ENCODE measurements around the gene DNER. TPM values are rescaled to one million over a fixed set of nuclear protein-coding genes. Genes with fewer than 3 reads are reported as not detected.

Gene DNER
- polyA plus RNA-seq, 1 of the 3 experiments (the other 2 are of a cell fraction) = 1.4 TPM

DNA sequence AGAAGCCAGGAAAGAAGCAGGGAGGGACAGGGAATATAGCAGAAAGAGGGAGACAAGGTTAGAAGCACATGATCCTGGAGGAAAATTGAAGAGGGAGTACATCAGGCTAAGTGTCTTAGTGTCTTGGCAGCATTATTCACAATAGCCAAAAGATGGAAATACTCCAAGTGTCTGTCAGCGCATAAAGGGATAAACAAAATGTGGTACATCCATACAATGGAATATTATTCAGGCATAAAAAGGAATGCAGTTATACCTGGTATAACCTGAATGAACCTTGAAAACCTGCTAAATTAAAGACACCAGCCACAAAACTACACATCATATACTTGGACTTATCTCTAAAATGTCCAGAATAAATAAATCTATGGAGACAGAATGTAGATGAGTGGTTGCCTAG lies 224.2 kb downstream of the DNER start:
- H3K79me2 ChIP-seq (ENCODE audit: insufficient read depth) = no peaks in the 10 kb centered on the region
- no peaks in the 10 kb centered on the region for H4K20me1 ChIP-seq (ENCODE audit: insufficient read depth)
- TF ChIP-seq MEF2A (IDR thresholded peaks at IDR 0.05; ENCODE audit: borderline replicate concordance, low read depth) (no peak), POLR2AphosphoS5 (IDR thresholded peaks at IDR 0.05; ENCODE audit: low read depth, low read length) (no peak), TCF12 (IDR thresholded peaks at IDR 0.05) (no peak), FOSL2 (IDR thresholded peaks at IDR 0.05; ENCODE audit: borderline replicate concordance, low read depth) (no peak), FOXM1 (IDR thresholded peaks at IDR 0.05; ENCODE audit: low read depth) (no peak), USF1 (IDR thresholded peaks at IDR 0.05; ENCODE audit: borderline replicate concordance, low read depth) (no peak), YY1 (IDR thresholded peaks at IDR 0.05; ENCODE audit: low read depth) (no peak), CHD2 (IDR thresholded peaks at IDR 0.05; ENCODE audit: low read length, partially characterized antibody) (no peak), JUND (IDR thresholded peaks at IDR 0.05) (no peak), TAF1 (IDR thresholded peaks at IDR 0.05; ENCODE audit: borderline replicate concordance, low read depth, low read length) (no peak), RAD21 (IDR thresholded peaks at IDR 0.05; ENCODE audit: low read length) (no peak), GABPA (IDR thresholded peaks at IDR 0.05; ENCODE audit: low read depth) (no peak), EP300 (IDR thresholded peaks at IDR 0.05; ENCODE audit: borderline replicate concordance in 1 of 2, low read depth in 1 of 2, low read length in 1 of 2) (no peak), EZH2phosphoT487 (IDR thresholded peaks at IDR 0.05; ENCODE audit: borderline replicate concordance, low read depth) (no peak)
- TF ChIP-seq, protein P1, sequence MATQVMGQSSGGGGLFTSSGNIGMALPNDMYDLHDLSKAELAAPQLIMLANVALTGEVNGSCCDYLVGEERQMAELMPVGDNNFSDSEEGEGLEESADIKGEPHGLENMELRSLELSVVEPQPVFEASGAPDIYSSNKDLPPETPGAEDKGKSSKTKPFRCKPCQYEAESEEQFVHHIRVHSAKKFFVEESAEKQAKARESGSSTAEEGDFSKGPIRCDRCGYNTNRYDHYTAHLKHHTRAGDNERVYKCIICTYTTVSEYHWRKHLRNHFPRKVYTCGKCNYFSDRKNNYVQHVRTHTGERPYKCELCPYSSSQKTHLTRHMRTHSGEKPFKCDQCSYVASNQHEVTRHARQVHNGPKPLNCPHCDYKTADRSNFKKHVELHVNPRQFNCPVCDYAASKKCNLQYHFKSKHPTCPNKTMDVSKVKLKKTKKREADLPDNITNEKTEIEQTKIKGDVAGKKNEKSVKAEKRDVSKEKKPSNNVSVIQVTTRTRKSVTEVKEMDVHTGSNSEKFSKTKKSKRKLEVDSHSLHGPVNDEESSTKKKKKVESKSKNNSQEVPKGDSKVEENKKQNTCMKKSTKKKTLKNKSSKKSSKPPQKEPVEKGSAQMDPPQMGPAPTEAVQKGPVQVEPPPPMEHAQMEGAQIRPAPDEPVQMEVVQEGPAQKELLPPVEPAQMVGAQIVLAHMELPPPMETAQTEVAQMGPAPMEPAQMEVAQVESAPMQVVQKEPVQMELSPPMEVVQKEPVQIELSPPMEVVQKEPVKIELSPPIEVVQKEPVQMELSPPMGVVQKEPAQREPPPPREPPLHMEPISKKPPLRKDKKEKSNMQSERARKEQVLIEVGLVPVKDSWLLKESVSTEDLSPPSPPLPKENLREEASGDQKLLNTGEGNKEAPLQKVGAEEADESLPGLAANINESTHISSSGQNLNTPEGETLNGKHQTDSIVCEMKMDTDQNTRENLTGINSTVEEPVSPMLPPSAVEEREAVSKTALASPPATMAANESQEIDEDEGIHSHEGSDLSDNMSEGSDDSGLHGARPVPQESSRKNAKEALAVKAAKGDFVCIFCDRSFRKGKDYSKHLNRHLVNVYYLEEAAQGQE (IDR thresholded peaks at IDR 0.05; ENCODE audit: low read depth, low read length) = no peak
- TF ChIP-seq, protein P2, sequence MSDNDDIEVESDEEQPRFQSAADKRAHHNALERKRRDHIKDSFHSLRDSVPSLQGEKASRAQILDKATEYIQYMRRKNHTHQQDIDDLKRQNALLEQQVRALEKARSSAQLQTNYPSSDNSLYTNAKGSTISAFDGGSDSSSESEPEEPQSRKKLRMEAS (IDR thresholded peaks at IDR 0.05; ENCODE audit: low read depth) = no peak
- TF ChIP-seq, protein P3, sequence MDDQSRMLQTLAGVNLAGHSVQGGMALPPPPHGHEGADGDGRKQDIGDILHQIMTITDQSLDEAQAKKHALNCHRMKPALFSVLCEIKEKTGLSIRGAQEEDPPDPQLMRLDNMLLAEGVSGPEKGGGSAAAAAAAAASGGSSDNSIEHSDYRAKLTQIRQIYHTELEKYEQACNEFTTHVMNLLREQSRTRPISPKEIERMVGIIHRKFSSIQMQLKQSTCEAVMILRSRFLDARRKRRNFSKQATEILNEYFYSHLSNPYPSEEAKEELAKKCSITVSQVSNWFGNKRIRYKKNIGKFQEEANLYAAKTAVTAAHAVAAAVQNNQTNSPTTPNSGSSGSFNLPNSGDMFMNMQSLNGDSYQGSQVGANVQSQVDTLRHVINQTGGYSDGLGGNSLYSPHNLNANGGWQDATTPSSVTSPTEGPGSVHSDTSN (IDR thresholded peaks at IDR 0.05) = no peak
- TF ChIP-seq, protein P4, sequence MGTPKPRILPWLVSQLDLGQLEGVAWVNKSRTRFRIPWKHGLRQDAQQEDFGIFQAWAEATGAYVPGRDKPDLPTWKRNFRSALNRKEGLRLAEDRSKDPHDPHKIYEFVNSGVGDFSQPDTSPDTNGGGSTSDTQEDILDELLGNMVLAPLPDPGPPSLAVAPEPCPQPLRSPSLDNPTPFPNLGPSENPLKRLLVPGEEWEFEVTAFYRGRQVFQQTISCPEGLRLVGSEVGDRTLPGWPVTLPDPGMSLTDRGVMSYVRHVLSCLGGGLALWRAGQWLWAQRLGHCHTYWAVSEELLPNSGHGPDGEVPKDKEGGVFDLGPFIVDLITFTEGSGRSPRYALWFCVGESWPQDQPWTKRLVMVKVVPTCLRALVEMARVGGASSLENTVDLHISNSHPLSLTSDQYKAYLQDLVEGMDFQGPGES (IDR thresholded peaks at IDR 0.05; ENCODE audit: low read depth, low read length) = no peak
- no peak for DNase-seq
- no peak overlapping the region for H2AFZ ChIP-seq (ENCODE audit: low read depth)
- POLR2A ChIA-PET = no interaction called here
- H3K9ac ChIP-seq = no peak overlapping the region
- peaks cover 0 to 5% of the 10 kb centered on the region in 2 experiments; a peak in 2 of 4 replicates for H3K4me1 ChIP-seq (ENCODE audit: control insufficient read depth in 1 of 2, insufficient read depth in 2 of 2, low read depth in 1 of 2, low read length in 1 of 2)
- no peaks in the 10 kb centered on the region for H3K36me3 ChIP-seq (replicated peaks in 1 of 2; ENCODE audit: control insufficient read depth in 1 of 2, insufficient read depth in 2 of 2, low read length in 1 of 2)
- no peaks in the 10 kb centered on the region for H3K9me3 ChIP-seq
- H3K27me3 ChIP-seq (ENCODE audit: insufficient read depth) = no peaks in the 10 kb centered on the region
- H3K4me3 ChIP-seq (ENCODE audit: low read depth in 2 of 2, low read length in 1 of 2) = no peak overlapping the region
- CTCF ChIA-PET = no interaction called here
- peaks cover 7% of the 10 kb centered on the region for H3F3A ChIP-seq (replicated peaks; ENCODE audit: insufficient read depth)
- no peak overlapping the region for H3K27ac ChIP-seq (ENCODE audit: low read depth in 2 of 2, low read length in 1 of 2)
- no peak overlapping the region for H3K4me2 ChIP-seq
- WGBS (ENCODE audit: low lambda C conversion rate) = 87% methylated on average over 1 of the region's 1 CpG
- no peaks in the 10 kb centered on the region for H3K9me2 ChIP-seq
